ENCODE results near the gene SLC43A2. TPM values are rescaled to one million over a fixed set of nuclear protein-coding genes. Genes with fewer than 3 reads are reported as not detected.

Gene SLC43A2
- total and polyA plus RNA-seq, 2 donors (not counting 3 experiments of a cell fraction or from before 2014, with no cell fraction given): 41.7 to 52.0 TPM

GRCh38 chr17:1560101-1560857, 68.4 kb downstream of the SLC43A2 start:
- DNase-seq (ENCODE audit: low read depth, low spot score): peak; percentile 29
- Histone ChIP-seq H2AFZ (ENCODE audit: low read depth, low read length) (no peak overlapping the region), H3K36me3 (ENCODE audit: control insufficient read depth in 2 of 2, extremely low read depth in 1 of 2, insufficient read depth in 2 of 2, low read length in 2 of 2) (peaks cover 0 to 5% of the 10 kb centered on the region in 2 experiments), H3K79me2 (ENCODE audit: control insufficient read depth, insufficient read depth, low read length) (peaks cover 67% of the 10 kb centered on the region), H4K20me1 (replicated peaks; ENCODE audit: control insufficient read depth, extremely low read depth, insufficient read depth, low read length) (peaks cover 4% of the 10 kb centered on the region), H3K9ac (replicated peaks; ENCODE audit: extremely low read depth, insufficient read depth, low read length) (peak overlapping the region; percentile 69), H3K9me3 (replicated peaks; ENCODE audit: control insufficient read depth, insufficient read depth, low read length) (no peaks in the 10 kb centered on the region), H3K4me1 (ENCODE audit: control insufficient read depth, extremely low read depth, insufficient read depth, low read length) (peaks cover 42% of the 10 kb centered on the region), H3K27me3 (ENCODE audit: control insufficient read depth in 2 of 2, insufficient read depth in 2 of 2, low read length in 2 of 2) (no peaks in the 10 kb centered on the region), H3K4me3 (replicated peaks in 1 of 3; ENCODE audit: insufficient read depth in 1 of 3, low read depth in 1 of 3, low read length in 3 of 3) (peak overlapping the region in 2 of 3 experiments; percentile 4 to 45), H3K9me1 (replicated peaks; ENCODE audit: control insufficient read depth, extremely low read depth, insufficient read depth, low read length) (no peaks in the 10 kb centered on the region), H3K4me2 (ENCODE audit: insufficient read depth, low read length) (peak overlapping the region; percentile 76), H3K27ac (ENCODE audit: insufficient read depth, low read depth, low read length) (peak overlapping the region; percentile 34)
- peak; percentile 82 for FAIRE-seq
- intact Hi-C loops (cut with micrococcal nuclease): loop anchor here (5.0 to 10.0 kb wide), 2 partner anchors 155 to 293 kb away; partner anchors contain the start of gene TLCD2
- BruUV-seq (replicated peaks): no TSS peak
- no peak for TF ChIP-seq POLR2A (IDR thresholded peaks at IDR 0.05; ENCODE audit: low read depth, low read length)
- no peak for TF ChIP-seq FOS (IDR thresholded peaks at IDR 0.05; ENCODE audit: borderline replicate concordance, insufficient read depth, low read length)
- no peak for TF ChIP-seq MAX (IDR thresholded peaks at IDR 0.05; ENCODE audit: insufficient read depth, insufficient read length)
- no peak for TF ChIP-seq CTCF (IDR thresholded peaks at IDR 0.05; ENCODE audit: extremely low read depth in 1 of 2, insufficient read depth in 1 of 2, low read depth in 1 of 2, low read length in 2 of 2)
- TF ChIP-seq EZH2 (IDR thresholded peaks at IDR 0.05; ENCODE audit: borderline replicate concordance, low read depth, low read length, severe bottlenecking): no peak
- no peak for TF ChIP-seq GATA2 (IDR thresholded peaks at IDR 0.05; ENCODE audit: insufficient read depth, insufficient read length, low read depth, low read length)
- no peak for TF ChIP-seq MYC (IDR thresholded peaks at IDR 0.05; ENCODE audit: low read depth, low read length)
- no peak for TF ChIP-seq JUN (IDR thresholded peaks at IDR 0.05; ENCODE audit: borderline replicate concordance, insufficient read depth, insufficient read length, low read depth)
- no peak for TF ChIP-seq POLR2AphosphoS5 (IDR thresholded peaks at IDR 0.05; ENCODE audit: insufficient read depth, low read depth, low read length)
- ChIA-PET CTCF (interaction anchor here (1.1 to 1.6 kb wide), 4 partner anchors 14 to 89 kb away, joined by 3 to 12 read pairs (median 4); partner anchors contain the start of genes RILP and SCARF1), POLR2A (no interaction called here)
- dilution Hi-C loops (cut with MboI; ENCODE audit: extremely low pct_ligation_motif_present, low sequenced_read_pairs): no loop called here

Measured in endothelial cell of umbilical vein (primary cell).